Measurements from ENCODE around the gene IRF2BP2.

Gene IRF2BP2

GRCh38 chr1:234570329-234571120 lies 39.5 kb downstream of the IRF2BP2 start:
- no peaks in the 10 kb centered on the region for H3K9me3 ChIP-seq (ENCODE audit: control insufficient read depth, low read depth, low read length)
- no peak overlapping the region for H3K27ac ChIP-seq (ENCODE audit: low read length)
- no peaks in the 10 kb centered on the region for H3K36me3 ChIP-seq (ENCODE audit: control insufficient read depth, low read depth, low read length)
- H3K4me1 ChIP-seq (ENCODE audit: control insufficient read depth, low read depth, low read length): no peaks in the 10 kb centered on the region
- H3K4me3 ChIP-seq (ENCODE audit: low read length): no peak overlapping the region
- H3K27me3 ChIP-seq (ENCODE audit: control insufficient read depth, insufficient read depth, low read length): no peaks in the 10 kb centered on the region
- no peak overlapping the region for H3K9ac ChIP-seq (ENCODE audit: low read length)

GRCh38 chr1:234568345-234568744 lies 41.6 kb downstream of the IRF2BP2 start:
- Histone ChIP-seq H3K27me3 (ENCODE audit: control insufficient read depth, insufficient read depth, low read length) (no peaks in the 10 kb centered on the region), H3K27ac (ENCODE audit: low read length) (no peak overlapping the region), H3K9me3 (ENCODE audit: control insufficient read depth, low read depth, low read length) (no peaks in the 10 kb centered on the region), H3K4me3 (ENCODE audit: low read length) (no peak overlapping the region), H3K36me3 (ENCODE audit: control insufficient read depth, low read depth, low read length) (no peaks in the 10 kb centered on the region), H3K9ac (ENCODE audit: low read length) (no peak overlapping the region), H3K4me1 (ENCODE audit: control insufficient read depth, low read depth, low read length) (no peaks in the 10 kb centered on the region)

GRCh38 chr1:234565132-234565531 lies 44.8 kb downstream of the IRF2BP2 start:
- Histone ChIP-seq H3K4me1 (ENCODE audit: control insufficient read depth, low read depth, low read length) (no peaks in the 10 kb centered on the region), H3K9me3 (ENCODE audit: control insufficient read depth, low read depth, low read length) (no peaks in the 10 kb centered on the region), H3K4me3 (ENCODE audit: low read length) (no peak overlapping the region), H3K27me3 (ENCODE audit: control insufficient read depth, insufficient read depth, low read length) (no peaks in the 10 kb centered on the region), H3K27ac (ENCODE audit: low read length) (no peak overlapping the region), H3K9ac (ENCODE audit: low read length) (no peak overlapping the region), H3K36me3 (ENCODE audit: control insufficient read depth, low read depth, low read length) (no peaks in the 10 kb centered on the region)

GRCh38 chr1:234564035-234565029 lies 45.6 kb downstream of the IRF2BP2 start:
- no peak overlapping the region for H3K27ac ChIP-seq (ENCODE audit: low read length)
- H3K9ac ChIP-seq (ENCODE audit: low read length): no peak overlapping the region
- H3K36me3 ChIP-seq (ENCODE audit: control insufficient read depth, low read depth, low read length): no peaks in the 10 kb centered on the region
- H3K27me3 ChIP-seq (ENCODE audit: control insufficient read depth, insufficient read depth, low read length): no peaks in the 10 kb centered on the region
- no peaks in the 10 kb centered on the region for H3K9me3 ChIP-seq (ENCODE audit: control insufficient read depth, low read depth, low read length)
- no peak overlapping the region for H3K4me3 ChIP-seq (ENCODE audit: low read length)
- H3K4me1 ChIP-seq (ENCODE audit: control insufficient read depth, low read depth, low read length): no peaks in the 10 kb centered on the region

GRCh38 chr1:234562334-234562733 lies 47.6 kb downstream of the IRF2BP2 start:
- Histone ChIP-seq H3K9ac (ENCODE audit: low read length) (no peak overlapping the region), H3K4me3 (ENCODE audit: low read length) (no peak overlapping the region), H3K27me3 (ENCODE audit: control insufficient read depth, insufficient read depth, low read length) (no peaks in the 10 kb centered on the region), H3K27ac (ENCODE audit: low read length) (no peak overlapping the region), H3K36me3 (ENCODE audit: control insufficient read depth, low read depth, low read length) (no peaks in the 10 kb centered on the region), H3K9me3 (ENCODE audit: control insufficient read depth, low read depth, low read length) (no peaks in the 10 kb centered on the region), H3K4me1 (ENCODE audit: control insufficient read depth, low read depth, low read length) (no peaks in the 10 kb centered on the region)

GRCh38 chr1:234561319-234561718 lies 48.7 kb downstream of the IRF2BP2 start:
- no peaks in the 10 kb centered on the region for H3K4me1 ChIP-seq (ENCODE audit: control insufficient read depth, low read depth, low read length)
- H3K4me3 ChIP-seq (ENCODE audit: low read length): no peak overlapping the region
- no peaks in the 10 kb centered on the region for H3K9me3 ChIP-seq (ENCODE audit: control insufficient read depth, low read depth, low read length)
- no peaks in the 10 kb centered on the region for H3K36me3 ChIP-seq (ENCODE audit: control insufficient read depth, low read depth, low read length)
- no peak overlapping the region for H3K27ac ChIP-seq (ENCODE audit: low read length)
- H3K27me3 ChIP-seq (ENCODE audit: control insufficient read depth, insufficient read depth, low read length): no peaks in the 10 kb centered on the region
- no peak overlapping the region for H3K9ac ChIP-seq (ENCODE audit: low read length)

- Histone ChIP-seq H3K4me1 (ENCODE audit: control insufficient read depth, low read depth, low read length) (no peaks in the 10 kb centered on the region), H3K4me3 (ENCODE audit: low read length) (no peak overlapping the region), H3K36me3 (ENCODE audit: control insufficient read depth, low read depth, low read length) (no peaks in the 10 kb centered on the region), H3K27ac (ENCODE audit: low read length) (no peak overlapping the region), H3K27me3 (ENCODE audit: control insufficient read depth, insufficient read depth, low read length) (no peaks in the 10 kb centered on the region), H3K9ac (ENCODE audit: low read length) (no peak overlapping the region), H3K9me3 (ENCODE audit: control insufficient read depth, low read depth, low read length) (no peaks in the 10 kb centered on the region)
These were observed 49.9 kb downstream of the IRF2BP2 start for GRCh38 chr1:234559902-234560676.

GRCh38 chr1:234559152-234559901 lies 50.7 kb downstream of the IRF2BP2 start:
- Histone ChIP-seq H3K36me3 (ENCODE audit: control insufficient read depth, low read depth, low read length) (no peaks in the 10 kb centered on the region), H3K27ac (ENCODE audit: low read length) (no peak overlapping the region), H3K27me3 (ENCODE audit: control insufficient read depth, insufficient read depth, low read length) (no peaks in the 10 kb centered on the region), H3K9me3 (ENCODE audit: control insufficient read depth, low read depth, low read length) (no peaks in the 10 kb centered on the region), H3K9ac (ENCODE audit: low read length) (no peak overlapping the region), H3K4me1 (ENCODE audit: control insufficient read depth, low read depth, low read length) (no peaks in the 10 kb centered on the region), H3K4me3 (ENCODE audit: low read length) (no peak overlapping the region)

- Histone ChIP-seq H3K9me3 (ENCODE audit: control insufficient read depth, low read depth, low read length) (no peaks in the 10 kb centered on the region), H3K36me3 (ENCODE audit: control insufficient read depth, low read depth, low read length) (no peaks in the 10 kb centered on the region), H3K27ac (ENCODE audit: low read length) (no peak overlapping the region), H3K4me1 (ENCODE audit: control insufficient read depth, low read depth, low read length) (no peaks in the 10 kb centered on the region), H3K27me3 (ENCODE audit: control insufficient read depth, insufficient read depth, low read length) (no peaks in the 10 kb centered on the region), H3K4me3 (ENCODE audit: low read length) (no peak overlapping the region), H3K9ac (ENCODE audit: low read length) (no peak overlapping the region)
These were observed 51.6 kb downstream of the IRF2BP2 start for GRCh38 chr1:234558330-234558836.

GRCh38 chr1:234556245-234556943 lies 53.6 kb downstream of the IRF2BP2 start:
- H3K9ac ChIP-seq (ENCODE audit: low read length): no peak overlapping the region
- no peaks in the 10 kb centered on the region for H3K9me3 ChIP-seq (ENCODE audit: control insufficient read depth, low read depth, low read length)
- no peaks in the 10 kb centered on the region for H3K36me3 ChIP-seq (ENCODE audit: control insufficient read depth, low read depth, low read length)
- no peaks in the 10 kb centered on the region for H3K4me1 ChIP-seq (ENCODE audit: control insufficient read depth, low read depth, low read length)
- H3K27me3 ChIP-seq (ENCODE audit: control insufficient read depth, insufficient read depth, low read length): no peaks in the 10 kb centered on the region
- H3K4me3 ChIP-seq (ENCODE audit: low read length): no peak overlapping the region
- H3K27ac ChIP-seq (ENCODE audit: low read length): no peak overlapping the region

Measured in iPS-18a (cell line).